Measurements from ENCODE around the gene CFAP46.
"Not testable (repeated sequence)": the region's sequence is repeated elsewhere in the genome, so short reads cannot be mapped to it uniquely, and the experiment has no call there.

The CFAP46 gene

DNA sequence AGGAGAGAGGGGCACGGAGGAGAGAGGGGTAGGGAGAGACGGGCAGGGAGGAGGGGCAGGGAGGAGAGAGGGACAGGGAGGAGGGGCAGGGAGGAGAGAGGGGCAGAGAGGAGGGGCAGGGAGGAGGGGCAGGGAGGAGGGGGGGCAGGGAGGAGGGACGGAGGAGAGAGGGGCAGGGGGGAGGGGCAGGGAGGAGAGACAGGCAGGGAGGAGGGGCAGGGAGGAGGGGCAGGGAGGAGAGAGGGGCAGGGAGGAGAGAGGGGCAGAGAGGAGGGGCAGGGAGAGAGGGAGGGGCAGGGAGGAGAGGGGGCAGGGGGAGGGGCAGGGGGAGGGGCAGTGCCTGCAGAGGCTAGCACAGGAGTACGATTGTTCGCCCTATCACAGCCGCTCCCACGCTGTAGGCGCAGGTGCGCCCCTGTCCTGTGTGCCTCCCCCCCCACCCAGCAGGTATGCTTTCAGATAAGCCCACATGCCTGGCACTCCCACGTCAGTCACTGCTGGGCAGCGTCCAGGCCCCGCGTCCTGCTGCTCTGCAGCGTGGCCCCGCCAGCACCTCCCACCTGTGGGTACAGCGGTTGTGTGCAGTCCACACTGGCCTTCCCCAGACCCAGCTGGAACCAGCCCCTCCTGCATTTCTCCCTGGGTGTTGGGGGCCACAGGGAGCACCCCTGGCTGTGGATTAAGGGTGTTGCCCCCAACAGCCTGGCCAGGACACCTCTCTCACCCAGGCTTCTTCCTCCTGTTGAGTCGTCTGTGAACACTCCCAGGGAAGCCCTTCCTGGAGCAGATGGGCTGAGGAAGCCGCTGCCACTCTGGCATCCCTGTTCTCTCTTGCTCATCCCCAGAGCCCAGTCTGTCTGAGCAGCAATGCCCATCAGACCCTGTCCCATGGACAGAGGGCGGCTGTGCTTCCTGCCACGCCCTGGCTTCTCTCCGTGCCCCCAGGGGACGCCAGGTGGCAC is 167.2 kb downstream of the CFAP46 start:
- no peak overlapping the region for H3K9ac ChIP-seq (ENCODE audit: low read depth, low read length, poor library complexity, severe bottlenecking)
- no peak overlapping the region for H3K4me3 ChIP-seq (ENCODE audit: low read length, poor library complexity, severe bottlenecking)
- no peaks in the 10 kb centered on the region for H3K27me3 ChIP-seq (ENCODE audit: insufficient read depth, low read length, poor library complexity, severe bottlenecking)
- no peaks in the 10 kb centered on the region for H4K20me1 ChIP-seq (ENCODE audit: insufficient read depth, low read length, poor library complexity, severe bottlenecking)
- no peaks in the 10 kb centered on the region for H3K79me2 ChIP-seq (ENCODE audit: insufficient read depth, low read length)
- H3K4me1 ChIP-seq (ENCODE audit: insufficient read depth, low read length, poor library complexity, severe bottlenecking) = no peaks in the 10 kb centered on the region
- no peaks in the 10 kb centered on the region for H3K9me3 ChIP-seq (ENCODE audit: insufficient read depth, low read depth, low read length)
- no peak overlapping the region for H2AFZ ChIP-seq (ENCODE audit: low read length)
- TF ChIP-seq, protein P1, sequence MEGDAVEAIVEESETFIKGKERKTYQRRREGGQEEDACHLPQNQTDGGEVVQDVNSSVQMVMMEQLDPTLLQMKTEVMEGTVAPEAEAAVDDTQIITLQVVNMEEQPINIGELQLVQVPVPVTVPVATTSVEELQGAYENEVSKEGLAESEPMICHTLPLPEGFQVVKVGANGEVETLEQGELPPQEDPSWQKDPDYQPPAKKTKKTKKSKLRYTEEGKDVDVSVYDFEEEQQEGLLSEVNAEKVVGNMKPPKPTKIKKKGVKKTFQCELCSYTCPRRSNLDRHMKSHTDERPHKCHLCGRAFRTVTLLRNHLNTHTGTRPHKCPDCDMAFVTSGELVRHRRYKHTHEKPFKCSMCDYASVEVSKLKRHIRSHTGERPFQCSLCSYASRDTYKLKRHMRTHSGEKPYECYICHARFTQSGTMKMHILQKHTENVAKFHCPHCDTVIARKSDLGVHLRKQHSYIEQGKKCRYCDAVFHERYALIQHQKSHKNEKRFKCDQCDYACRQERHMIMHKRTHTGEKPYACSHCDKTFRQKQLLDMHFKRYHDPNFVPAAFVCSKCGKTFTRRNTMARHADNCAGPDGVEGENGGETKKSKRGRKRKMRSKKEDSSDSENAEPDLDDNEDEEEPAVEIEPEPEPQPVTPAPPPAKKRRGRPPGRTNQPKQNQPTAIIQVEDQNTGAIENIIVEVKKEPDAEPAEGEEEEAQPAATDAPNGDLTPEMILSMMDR (conservative IDR thresholded peaks at IDR 0.05; ENCODE audit: low read length) = no peak
- no peak for TF ChIP-seq EZH2phosphoT487 (IDR thresholded peaks at IDR 0.05; ENCODE audit: borderline replicate concordance)
- H3F3A ChIP-seq (ENCODE audit: low read depth) = no peaks in the 10 kb centered on the region
- H3K4me2 ChIP-seq (ENCODE audit: low read depth, low read length, poor library complexity, severe bottlenecking) = no peak overlapping the region
- H3K36me3 ChIP-seq (ENCODE audit: insufficient read depth, low read length) = peaks cover 7% of the 10 kb centered on the region; the same call in 1 of the 2 replicates
- H3K9me2 ChIP-seq (replicated peaks; ENCODE audit: low read depth, low read length) = no peaks in the 10 kb centered on the region

DNA sequence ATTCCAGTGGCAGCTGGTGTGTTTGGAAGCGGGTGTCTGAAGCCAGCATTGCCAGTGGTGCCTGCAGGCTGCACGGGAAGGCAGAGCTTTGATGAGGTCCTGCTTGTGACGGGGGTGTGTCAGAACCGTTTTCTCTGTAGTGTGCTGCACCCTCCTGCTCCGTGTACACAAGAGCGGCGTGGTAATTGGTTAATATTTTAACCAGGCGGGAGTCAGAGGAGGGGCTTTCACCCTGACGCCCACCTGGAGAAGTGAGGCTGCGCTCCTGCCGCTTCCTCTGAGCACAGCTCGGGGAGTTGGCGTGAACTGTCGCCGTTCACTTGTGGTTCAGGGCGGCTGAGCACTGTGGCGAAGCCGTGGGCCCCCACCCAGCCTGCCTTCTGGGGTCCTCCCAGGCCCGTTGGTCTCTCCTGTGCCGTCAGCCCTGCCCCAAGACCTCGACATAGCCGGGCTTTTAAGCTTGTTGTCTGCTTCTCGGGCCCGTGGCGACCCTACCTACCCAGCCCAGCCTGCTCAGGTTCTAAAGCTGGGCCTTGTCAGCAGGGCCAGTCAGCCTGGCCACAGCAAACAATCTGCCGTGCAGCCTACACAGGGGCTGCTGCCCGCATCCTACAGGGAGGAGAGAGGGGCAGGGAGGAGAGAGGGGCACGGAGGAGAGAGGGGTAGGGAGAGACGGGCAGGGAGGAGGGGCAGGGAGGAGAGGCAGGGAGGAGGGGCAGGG is 168.0 kb downstream of the CFAP46 start:
- H3K36me3 ChIP-seq (ENCODE audit: insufficient read depth, low read length) = peaks cover 7% of the 10 kb centered on the region; the same call in 1 of the 2 replicates
- H3K9me3 ChIP-seq (ENCODE audit: insufficient read depth, low read depth, low read length) = no peaks in the 10 kb centered on the region
- TF ChIP-seq EZH2phosphoT487 (IDR thresholded peaks at IDR 0.05; ENCODE audit: borderline replicate concordance) = no peak
- TF ChIP-seq, protein P1 (conservative IDR thresholded peaks at IDR 0.05; ENCODE audit: low read length) = no peak
- H3K9me2 ChIP-seq (replicated peaks; ENCODE audit: low read depth, low read length) = no peaks in the 10 kb centered on the region
- no peaks in the 10 kb centered on the region for H3K27me3 ChIP-seq (ENCODE audit: insufficient read depth, low read length, poor library complexity, severe bottlenecking)
- no peaks in the 10 kb centered on the region for H4K20me1 ChIP-seq (ENCODE audit: insufficient read depth, low read length, poor library complexity, severe bottlenecking)
- H3K9ac ChIP-seq (ENCODE audit: low read depth, low read length, poor library complexity, severe bottlenecking) = no peak overlapping the region
- no peak overlapping the region for H2AFZ ChIP-seq (ENCODE audit: low read length)
- no peaks in the 10 kb centered on the region for H3K4me1 ChIP-seq (ENCODE audit: insufficient read depth, low read length, poor library complexity, severe bottlenecking)
- no peak overlapping the region for H3K4me2 ChIP-seq (ENCODE audit: low read depth, low read length, poor library complexity, severe bottlenecking)
- H3K79me2 ChIP-seq (ENCODE audit: insufficient read depth, low read length) = no peaks in the 10 kb centered on the region
- no peak overlapping the region for H3K4me3 ChIP-seq (ENCODE audit: low read length, poor library complexity, severe bottlenecking)
- H3F3A ChIP-seq (ENCODE audit: low read depth) = no peaks in the 10 kb centered on the region

DNA sequence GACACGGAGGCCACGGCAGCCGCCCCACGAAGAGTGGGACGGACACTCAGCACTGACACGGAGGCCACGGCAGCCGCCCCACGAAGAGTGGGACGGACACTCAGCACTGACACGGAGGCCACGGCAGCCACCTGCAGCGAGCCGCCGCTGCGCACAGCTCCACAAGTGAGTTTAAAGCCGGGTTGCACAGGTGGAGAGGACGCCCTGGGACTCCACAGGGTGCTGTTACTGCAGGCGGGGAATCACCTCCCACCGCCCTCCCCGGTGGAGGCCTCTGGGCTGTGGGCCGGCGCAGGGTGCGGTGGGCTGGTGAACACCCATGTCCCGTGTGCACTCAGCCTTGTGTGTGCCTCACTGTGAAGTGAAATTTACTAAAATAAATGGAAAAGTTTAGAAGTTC is 169.6 kb downstream of the CFAP46 start:
- not testable (repeated sequence) for H3K36me3 ChIP-seq (ENCODE audit: insufficient read depth, low read length); H3F3A ChIP-seq (ENCODE audit: low read depth); H3K4me3 ChIP-seq (ENCODE audit: low read length, poor library complexity, severe bottlenecking); H3K4me2 ChIP-seq (ENCODE audit: low read depth, low read length, poor library complexity, severe bottlenecking); H3K79me2 ChIP-seq (ENCODE audit: insufficient read depth, low read length); H4K20me1 ChIP-seq (ENCODE audit: insufficient read depth, low read length, poor library complexity, severe bottlenecking); H3K27me3 ChIP-seq (ENCODE audit: insufficient read depth, low read length, poor library complexity, severe bottlenecking); H3K9me2 ChIP-seq (replicated peaks; ENCODE audit: low read depth, low read length); H3K9me3 ChIP-seq (ENCODE audit: insufficient read depth, low read depth, low read length); H3K4me1 ChIP-seq (ENCODE audit: insufficient read depth, low read length, poor library complexity, severe bottlenecking); H3K9ac ChIP-seq (ENCODE audit: low read depth, low read length, poor library complexity, severe bottlenecking); H2AFZ ChIP-seq (ENCODE audit: low read length)
